22Rv1 (cell line): Measurements from ENCODE around the gene LMBRD1.
"Not testable (repeated sequence)": the region's sequence is repeated elsewhere in the genome, so short reads cannot be mapped to it uniquely, and the experiment has no call there.

Source experiments
- H3K27ac ChIP-seq: fragments of 450-650 bp; 2 replicates; pipeline ENCODE4 v1.5.1; 2017
- ZFX ChIP-seq: fragments of 450-650 bp; IDR thresholded peaks from 2 replicates; pipeline ENCODE4 v1.6.1; 2017; ENCODE audit warnings: antibody characterized with exemption, borderline replicate concordance
- TF ChIP-seq, protein P1 (sequence below): fragments of 450-650 bp; IDR thresholded peaks from 2 replicates; pipeline ENCODE4 v1.5.1; 2017; ENCODE audit warnings: mild to moderate bottlenecking

LMBRD1 gene

GRCh38 chr6:69827276-69827893 is 30.6 kb upstream of the LMBRD1 start:
- H3K27ac ChIP-seq: no peak overlapping the region
- no peak for TF ChIP-seq ZFX
- TF ChIP-seq, protein P1, sequence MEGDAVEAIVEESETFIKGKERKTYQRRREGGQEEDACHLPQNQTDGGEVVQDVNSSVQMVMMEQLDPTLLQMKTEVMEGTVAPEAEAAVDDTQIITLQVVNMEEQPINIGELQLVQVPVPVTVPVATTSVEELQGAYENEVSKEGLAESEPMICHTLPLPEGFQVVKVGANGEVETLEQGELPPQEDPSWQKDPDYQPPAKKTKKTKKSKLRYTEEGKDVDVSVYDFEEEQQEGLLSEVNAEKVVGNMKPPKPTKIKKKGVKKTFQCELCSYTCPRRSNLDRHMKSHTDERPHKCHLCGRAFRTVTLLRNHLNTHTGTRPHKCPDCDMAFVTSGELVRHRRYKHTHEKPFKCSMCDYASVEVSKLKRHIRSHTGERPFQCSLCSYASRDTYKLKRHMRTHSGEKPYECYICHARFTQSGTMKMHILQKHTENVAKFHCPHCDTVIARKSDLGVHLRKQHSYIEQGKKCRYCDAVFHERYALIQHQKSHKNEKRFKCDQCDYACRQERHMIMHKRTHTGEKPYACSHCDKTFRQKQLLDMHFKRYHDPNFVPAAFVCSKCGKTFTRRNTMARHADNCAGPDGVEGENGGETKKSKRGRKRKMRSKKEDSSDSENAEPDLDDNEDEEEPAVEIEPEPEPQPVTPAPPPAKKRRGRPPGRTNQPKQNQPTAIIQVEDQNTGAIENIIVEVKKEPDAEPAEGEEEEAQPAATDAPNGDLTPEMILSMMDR: no peak

DNA sequence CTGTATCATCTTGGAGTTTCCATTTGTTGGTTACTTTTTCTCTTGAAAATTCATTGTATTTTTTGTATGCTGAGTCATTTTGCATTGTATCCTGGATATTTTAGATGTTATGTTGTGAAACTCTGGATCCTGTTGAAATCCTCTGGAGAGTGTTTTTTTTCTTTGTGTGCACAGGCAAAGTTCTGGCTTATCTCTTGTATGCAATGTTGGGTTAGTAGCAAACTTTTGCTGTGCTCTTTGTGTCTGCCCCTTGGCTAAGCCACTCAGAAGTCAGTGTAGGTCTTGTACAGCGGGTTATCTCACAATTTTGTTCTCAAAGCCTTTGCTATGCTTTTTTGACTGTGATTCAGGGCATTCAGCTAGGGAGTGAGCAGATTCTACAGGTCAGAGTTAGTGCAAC is 29.1 kb upstream of the LMBRD1 start:
- TF ChIP-seq, protein P1: no peak
- TF ChIP-seq ZFX: no peak

GRCh38 chr6:69824355-69824754 is 27.5 kb upstream of the LMBRD1 start:
- H3K27ac ChIP-seq: not testable (repeated sequence)

More for the DNA sequence above, 29.1 kb upstream of the LMBRD1 start:
- no peak overlapping the region for H3K27ac ChIP-seq

- TF ChIP-seq, protein P1: no peak
- TF ChIP-seq ZFX: no peak
Observed at GRCh38 chr6:69820438-69820837, 23.6 kb upstream of the LMBRD1 start.

DNA sequence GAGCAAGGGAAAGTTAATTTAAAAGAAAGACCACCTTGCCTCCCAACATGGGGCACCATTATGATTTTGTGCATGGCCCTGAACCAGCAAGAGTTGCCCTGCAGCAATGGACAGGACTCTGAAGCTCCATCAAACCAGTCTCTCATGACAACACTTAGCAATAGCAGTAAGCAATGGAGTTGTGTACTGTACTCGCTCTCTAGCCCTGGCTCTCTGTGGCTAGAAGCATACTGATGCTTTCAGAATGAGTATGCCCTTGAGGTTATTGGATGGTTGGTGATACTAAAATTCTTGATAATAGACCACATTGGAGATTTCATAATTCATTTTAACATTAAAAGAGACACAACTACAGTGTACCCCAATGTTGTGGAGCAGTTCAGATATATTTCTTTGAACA is 23.2 kb upstream of the LMBRD1 start:
- no peak overlapping the region for H3K27ac ChIP-seq
- no peak for TF ChIP-seq ZFX
- TF ChIP-seq, protein P1: no peak

More at GRCh38 chr6:69820438-69820837, 23.6 kb upstream of the LMBRD1 start:
- H3K27ac ChIP-seq: no peak overlapping the region

DNA sequence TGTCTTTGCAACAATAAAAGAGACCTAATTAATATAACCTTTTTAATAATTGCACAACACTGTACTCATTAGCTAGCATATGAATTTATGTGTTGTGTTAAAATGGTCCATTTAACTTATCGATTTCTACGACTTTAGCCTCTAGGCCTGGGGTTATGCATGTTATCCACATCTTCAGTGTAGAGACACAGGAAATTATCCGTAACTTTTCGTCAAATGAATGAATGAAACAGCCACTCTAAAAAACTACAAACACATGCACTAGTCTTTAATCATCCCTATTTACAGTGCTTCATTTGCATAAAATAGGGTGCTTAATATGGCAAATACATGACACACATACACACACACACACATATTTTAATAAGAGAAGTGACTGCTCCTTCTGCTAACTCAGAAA is 22.3 kb upstream of the LMBRD1 start:
- TF ChIP-seq, protein P1: no peak
- no peak for TF ChIP-seq ZFX
- H3K27ac ChIP-seq: no peak overlapping the region

DNA sequence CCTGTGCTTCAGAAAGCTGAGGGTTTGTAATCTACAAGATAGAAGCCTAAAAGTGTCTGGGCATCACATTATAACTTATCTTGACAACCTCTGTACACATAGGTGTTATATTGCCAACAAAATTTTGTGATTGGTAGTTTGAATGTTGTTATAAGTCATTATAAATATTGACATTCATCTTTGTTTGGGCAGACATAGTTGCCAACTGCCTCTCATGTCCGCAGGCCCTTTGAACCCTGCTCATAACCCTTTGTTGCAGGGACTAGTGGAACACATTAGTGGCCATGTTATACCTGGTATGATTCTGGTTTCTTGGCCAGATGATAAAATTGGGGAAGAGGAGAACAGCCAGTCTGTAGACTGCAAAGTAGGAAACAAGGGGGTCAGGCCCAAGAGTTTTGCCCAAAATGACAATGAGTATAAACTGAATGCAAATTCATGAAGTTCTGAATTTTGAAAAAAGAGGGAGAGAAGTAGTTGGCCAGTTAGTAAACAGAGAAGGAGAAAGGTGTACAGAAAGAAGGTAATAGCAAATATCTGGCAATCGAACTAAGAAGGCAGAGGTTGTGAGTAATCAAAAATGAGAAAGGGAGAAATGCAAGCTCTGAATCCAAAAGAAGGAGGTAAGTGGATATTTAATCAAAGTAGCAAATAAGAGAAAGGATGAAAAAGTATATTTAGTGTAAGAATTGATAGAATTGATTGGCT is 21.6 kb upstream of the LMBRD1 start:
- H3K27ac ChIP-seq: no peak overlapping the region
- TF ChIP-seq, protein P1: no peak
- TF ChIP-seq ZFX: no peak
